Measurements from ENCODE around the gene NDFIP1.

DNA sequence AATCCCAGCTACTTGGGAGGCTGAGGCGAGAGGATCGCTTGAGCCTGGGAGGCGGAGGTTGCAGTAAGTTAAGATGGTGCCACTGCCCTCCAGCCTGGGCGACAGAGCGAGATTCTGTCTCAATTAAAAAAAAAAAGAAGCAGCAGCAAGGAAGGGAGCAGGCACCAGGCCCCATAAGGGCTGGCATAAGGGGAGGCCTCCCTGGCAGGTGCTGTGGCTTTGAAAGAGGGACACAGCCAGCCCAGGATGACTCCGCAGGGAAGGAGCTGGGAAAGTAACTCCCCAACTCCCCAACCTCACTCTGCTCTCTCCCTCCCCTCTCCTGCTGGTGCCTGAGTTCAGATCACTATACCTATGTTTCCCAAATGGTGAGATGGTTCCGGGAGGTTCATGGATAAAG, 70.1 kb downstream of the NDFIP1 start:
- no peak for TF ChIP-seq EZH2phosphoT487 (IDR thresholded peaks at IDR 0.05; ENCODE audit: borderline replicate concordance, low read length)
- TF ChIP-seq, protein P1, sequence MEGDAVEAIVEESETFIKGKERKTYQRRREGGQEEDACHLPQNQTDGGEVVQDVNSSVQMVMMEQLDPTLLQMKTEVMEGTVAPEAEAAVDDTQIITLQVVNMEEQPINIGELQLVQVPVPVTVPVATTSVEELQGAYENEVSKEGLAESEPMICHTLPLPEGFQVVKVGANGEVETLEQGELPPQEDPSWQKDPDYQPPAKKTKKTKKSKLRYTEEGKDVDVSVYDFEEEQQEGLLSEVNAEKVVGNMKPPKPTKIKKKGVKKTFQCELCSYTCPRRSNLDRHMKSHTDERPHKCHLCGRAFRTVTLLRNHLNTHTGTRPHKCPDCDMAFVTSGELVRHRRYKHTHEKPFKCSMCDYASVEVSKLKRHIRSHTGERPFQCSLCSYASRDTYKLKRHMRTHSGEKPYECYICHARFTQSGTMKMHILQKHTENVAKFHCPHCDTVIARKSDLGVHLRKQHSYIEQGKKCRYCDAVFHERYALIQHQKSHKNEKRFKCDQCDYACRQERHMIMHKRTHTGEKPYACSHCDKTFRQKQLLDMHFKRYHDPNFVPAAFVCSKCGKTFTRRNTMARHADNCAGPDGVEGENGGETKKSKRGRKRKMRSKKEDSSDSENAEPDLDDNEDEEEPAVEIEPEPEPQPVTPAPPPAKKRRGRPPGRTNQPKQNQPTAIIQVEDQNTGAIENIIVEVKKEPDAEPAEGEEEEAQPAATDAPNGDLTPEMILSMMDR (conservative IDR thresholded peaks at IDR 0.05; ENCODE audit: low read depth, low read length), result no peak

Measured in PC-3 (cell line).